ENCODE data around the gene PDZD2.

Gene PDZD2

GRCh38 chr5:32135086-32135485 is 496.2 kb downstream of the PDZD2 start:
- Histone ChIP-seq H3K4me1 (ENCODE audit: control insufficient read depth in 1 of 2, insufficient read depth in 2 of 2, low read length in 2 of 2) (no peaks in the 10 kb centered on the region), H3K27me3 (ENCODE audit: insufficient read depth, low read length) (no peaks in the 10 kb centered on the region), H3K9ac (ENCODE audit: low read length) (no peak overlapping the region), H3K79me2 (ENCODE audit: control insufficient read depth, insufficient read depth, low read length, poor library complexity) (no peaks in the 10 kb centered on the region), H3K4me3 (ENCODE audit: low read depth, low read length) (no peak overlapping the region), H3K27ac (ENCODE audit: low read depth, low read length) (no peak overlapping the region), H3K36me3 (ENCODE audit: control insufficient read depth in 1 of 2, insufficient read depth in 2 of 2, low read length in 2 of 2) (peaks cover 15 to 22% of the 10 kb centered on the region in 2 experiments), H2AK5ac (ENCODE audit: low read length) (no peak overlapping the region), H4K12ac (ENCODE audit: low read depth, low read length) (no peak overlapping the region), H2BK12ac (ENCODE audit: low read length) (no peak overlapping the region), H3K23ac (ENCODE audit: low read length) (no peak overlapping the region), H3K9me3 (ENCODE audit: insufficient read depth, low read depth, low read length) (no peaks in the 10 kb centered on the region), H3K18ac (ENCODE audit: low read length) (no peak overlapping the region), H3K79me1 (ENCODE audit: low read length) (no peaks in the 10 kb centered on the region), H4K91ac (ENCODE audit: low read depth, low read length) (no peak overlapping the region), H4K8ac (ENCODE audit: low read depth, low read length) (no peak overlapping the region), H3K14ac (ENCODE audit: low read length) (no peak overlapping the region), H3K4ac (ENCODE audit: low read depth, low read length) (no peak overlapping the region), H2BK5ac (ENCODE audit: low read depth, low read length, poor library complexity) (no peak overlapping the region), H2BK120ac (ENCODE audit: insufficient read depth, low read length, poor library complexity) (no peak overlapping the region), H2AFZ (ENCODE audit: insufficient read depth, low read length, poor library complexity) (no peak overlapping the region), H3K4me2 (ENCODE audit: low read length) (no peak overlapping the region)
- no CpG with 5 or more reads among the region's 1 CpG for WGBS (ENCODE audit: extremely low coverage, insufficient coverage, insufficient read length)
- no peak for DNase-seq

- no peaks in the 10 kb centered on the region for H3K9me3 ChIP-seq (ENCODE audit: insufficient read depth, low read depth, low read length)
- H3K36me3 ChIP-seq (ENCODE audit: control insufficient read depth in 1 of 2, insufficient read depth in 2 of 2, low read length in 2 of 2) = peaks cover 15 to 23% of the 10 kb centered on the region in 2 experiments
- H3K27ac ChIP-seq (ENCODE audit: low read depth, low read length) = no peak overlapping the region
- H3K14ac ChIP-seq (ENCODE audit: low read length) = no peak overlapping the region
- H3K79me1 ChIP-seq (ENCODE audit: low read length) = no peaks in the 10 kb centered on the region
- no peak overlapping the region for H3K18ac ChIP-seq (ENCODE audit: low read length)
- no peak overlapping the region for H3K23ac ChIP-seq (ENCODE audit: low read length)
- H2BK120ac ChIP-seq (ENCODE audit: insufficient read depth, low read length, poor library complexity) = no peak overlapping the region
- no peaks in the 10 kb centered on the region for H3K27me3 ChIP-seq (ENCODE audit: insufficient read depth, low read length)
- H2BK12ac ChIP-seq (ENCODE audit: low read length) = no peak overlapping the region
- H3K79me2 ChIP-seq (ENCODE audit: control insufficient read depth, insufficient read depth, low read length, poor library complexity) = no peaks in the 10 kb centered on the region
- no CpG with 5 or more reads among the region's 7 CpGs for WGBS (ENCODE audit: extremely low coverage, insufficient coverage, insufficient read length)
- no peaks in the 10 kb centered on the region for H3K4me1 ChIP-seq (ENCODE audit: control insufficient read depth in 1 of 2, insufficient read depth in 2 of 2, low read length in 2 of 2)
- no peak overlapping the region for H3K4ac ChIP-seq (ENCODE audit: low read depth, low read length)
- no peak overlapping the region for H4K12ac ChIP-seq (ENCODE audit: low read depth, low read length)
- no peak overlapping the region for H4K8ac ChIP-seq (ENCODE audit: low read depth, low read length)
- no peak for DNase-seq
- no peak overlapping the region for H4K91ac ChIP-seq (ENCODE audit: low read depth, low read length)
- H2AK5ac ChIP-seq (ENCODE audit: low read length) = no peak overlapping the region
- no peak overlapping the region for H3K9ac ChIP-seq (ENCODE audit: low read length)
- no peak overlapping the region for H3K4me2 ChIP-seq (ENCODE audit: low read length)
- no peak overlapping the region for H2BK5ac ChIP-seq (ENCODE audit: low read depth, low read length, poor library complexity)
- H3K4me3 ChIP-seq (ENCODE audit: low read depth, low read length) = no peak overlapping the region
- H2AFZ ChIP-seq (ENCODE audit: insufficient read depth, low read length, poor library complexity) = no peak overlapping the region
Observed at GRCh38 chr5:32136342-32136741, 497.4 kb downstream of the PDZD2 start.

GRCh38 chr5:32138839-32139493 is 500.0 kb downstream of the PDZD2 start:
- H2BK120ac ChIP-seq (ENCODE audit: insufficient read depth, low read length, poor library complexity) = no peak overlapping the region
- H2AFZ ChIP-seq (ENCODE audit: insufficient read depth, low read length, poor library complexity) = no peak overlapping the region
- no peak overlapping the region for H3K4me2 ChIP-seq (ENCODE audit: low read length)
- no peaks in the 10 kb centered on the region for H3K79me1 ChIP-seq (ENCODE audit: low read length)
- H3K4me3 ChIP-seq (ENCODE audit: low read depth, low read length) = no peak overlapping the region
- H4K8ac ChIP-seq (ENCODE audit: low read depth, low read length) = no peak overlapping the region
- H3K79me2 ChIP-seq (ENCODE audit: control insufficient read depth, insufficient read depth, low read length, poor library complexity) = no peaks in the 10 kb centered on the region
- H4K91ac ChIP-seq (ENCODE audit: low read depth, low read length) = no peak overlapping the region
- H2BK5ac ChIP-seq (ENCODE audit: low read depth, low read length, poor library complexity) = no peak overlapping the region
- H3K4ac ChIP-seq (ENCODE audit: low read depth, low read length) = no peak overlapping the region
- H4K12ac ChIP-seq (ENCODE audit: low read depth, low read length) = no peak overlapping the region
- H3K9ac ChIP-seq (ENCODE audit: low read length) = no peak overlapping the region
- H3K36me3 ChIP-seq (ENCODE audit: control insufficient read depth in 1 of 2, insufficient read depth in 2 of 2, low read length in 2 of 2) = peaks cover 15 to 25% of the 10 kb centered on the region in 2 experiments
- no peaks in the 10 kb centered on the region for H3K4me1 ChIP-seq (ENCODE audit: control insufficient read depth in 1 of 2, insufficient read depth in 2 of 2, low read length in 2 of 2)
- no peak overlapping the region for H3K23ac ChIP-seq (ENCODE audit: low read length)
- no CpG with 5 or more reads among the region's 7 CpGs for WGBS (ENCODE audit: extremely low coverage, insufficient coverage, insufficient read length)
- H2BK12ac ChIP-seq (ENCODE audit: low read length) = no peak overlapping the region
- no peak overlapping the region for H2AK5ac ChIP-seq (ENCODE audit: low read length)
- no peak for DNase-seq
- H3K27me3 ChIP-seq (ENCODE audit: insufficient read depth, low read length) = no peaks in the 10 kb centered on the region
- no peak overlapping the region for H3K14ac ChIP-seq (ENCODE audit: low read length)
- no peak overlapping the region for H3K27ac ChIP-seq (ENCODE audit: low read depth, low read length)
- no peaks in the 10 kb centered on the region for H3K9me3 ChIP-seq (ENCODE audit: insufficient read depth, low read depth, low read length)
- no peak overlapping the region for H3K18ac ChIP-seq (ENCODE audit: low read length)

- Histone ChIP-seq H2BK120ac (ENCODE audit: insufficient read depth, low read length, poor library complexity) (no peak overlapping the region), H2BK5ac (ENCODE audit: low read depth, low read length, poor library complexity) (no peak overlapping the region), H3K36me3 (ENCODE audit: control insufficient read depth in 1 of 2, insufficient read depth in 2 of 2, low read length in 2 of 2) (peaks cover 2 to 8% of the 10 kb centered on the region in 2 experiments), H3K79me1 (ENCODE audit: low read length) (no peaks in the 10 kb centered on the region), H4K91ac (ENCODE audit: low read depth, low read length) (no peak overlapping the region), H2BK12ac (ENCODE audit: low read length) (no peak overlapping the region), H4K12ac (ENCODE audit: low read depth, low read length) (no peak overlapping the region), H2AK5ac (ENCODE audit: low read length) (no peak overlapping the region), H3K23ac (ENCODE audit: low read length) (no peak overlapping the region), H3K18ac (ENCODE audit: low read length) (no peak overlapping the region), H2AFZ (ENCODE audit: insufficient read depth, low read length, poor library complexity) (no peak overlapping the region), H3K9me3 (ENCODE audit: insufficient read depth, low read depth, low read length) (no peaks in the 10 kb centered on the region), H3K27ac (ENCODE audit: low read depth, low read length) (no peak overlapping the region), H3K4me2 (ENCODE audit: low read length) (no peak overlapping the region), H3K4me3 (ENCODE audit: low read depth, low read length) (no peak overlapping the region), H3K27me3 (ENCODE audit: insufficient read depth, low read length) (no peaks in the 10 kb centered on the region), H3K4me1 (ENCODE audit: control insufficient read depth in 1 of 2, insufficient read depth in 2 of 2, low read length in 2 of 2) (no peaks in the 10 kb centered on the region), H4K8ac (ENCODE audit: low read depth, low read length) (no peak overlapping the region), H3K79me2 (ENCODE audit: control insufficient read depth, insufficient read depth, low read length, poor library complexity) (peaks cover 7% of the 10 kb centered on the region), H3K4ac (ENCODE audit: low read depth, low read length) (peak overlapping the region; percentile 26), H3K14ac (ENCODE audit: low read length) (no peak overlapping the region), H3K9ac (ENCODE audit: low read length) (no peak overlapping the region)
- no peak for DNase-seq
- WGBS (ENCODE audit: extremely low coverage, insufficient coverage, insufficient read length) = no CpG with 5 or more reads among the region's 6 CpGs
Observed at GRCh38 chr5:32143617-32144377, 504.9 kb downstream of the PDZD2 start.
